GM19328 (cell line): ENCODE results near the gene MAP2K2.
"Not testable (repeated sequence)": the region's sequence is repeated elsewhere in the genome, so short reads cannot be mapped to it uniquely, and the experiment has no call there.

ENCODE experiments used
- ATAC-seq: cut with Tn5 transposase; IDR thresholded peaks from one replicate; pipeline ENCODE4 v1.9.1; 2021; ENCODE audit warnings: mild to moderate bottlenecking, moderate library complexity; ENCODE audit not compliant: unreplicated experiment

The MAP2K2 gene

GRCh38 chr19:4123615-4124568 lies at the start of gene MAP2K2:
TSS of gene MAP2K2 (minus strand) at chr19:4124122. CDS start at chr19:4123875, 247 bp downstream.
- ATAC-seq: peak; percentile 77

DNA sequence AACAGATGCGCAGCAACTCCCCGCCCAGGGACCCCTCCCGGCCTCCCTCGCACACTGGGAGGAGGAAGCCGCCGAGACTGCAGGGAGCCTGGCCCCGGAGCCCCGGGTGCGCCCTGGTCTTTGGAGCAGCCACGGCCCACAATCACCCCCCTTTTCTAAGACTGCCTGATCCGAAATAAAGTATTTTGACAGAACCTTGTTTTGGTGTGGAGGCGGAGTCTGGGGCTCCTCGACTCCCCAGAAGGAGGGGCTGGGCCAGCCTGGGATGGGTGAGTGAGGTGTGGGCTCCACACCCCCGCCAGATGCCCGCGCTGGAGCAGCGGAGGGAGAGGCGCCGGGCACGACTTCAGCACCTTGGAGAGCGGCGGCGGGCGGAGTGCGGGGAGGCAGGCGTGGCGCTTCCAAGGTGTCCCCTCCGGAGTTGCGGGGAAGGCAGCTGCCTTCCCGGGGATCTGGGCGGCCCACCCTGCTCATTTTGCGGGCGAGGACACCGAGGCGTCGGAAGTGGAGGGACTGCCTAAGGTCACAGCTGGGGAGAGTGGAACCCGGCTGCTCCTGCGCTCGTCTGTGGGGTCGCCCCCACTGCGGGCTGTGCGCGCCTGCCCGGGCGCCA lies 49.0 kb upstream of the MAP2K2 start:
- ATAC-seq: no peak

GRCh38 chr19:4171676-4172075 lies 47.8 kb upstream of the MAP2K2 start:
- no peak for ATAC-seq

DNA sequence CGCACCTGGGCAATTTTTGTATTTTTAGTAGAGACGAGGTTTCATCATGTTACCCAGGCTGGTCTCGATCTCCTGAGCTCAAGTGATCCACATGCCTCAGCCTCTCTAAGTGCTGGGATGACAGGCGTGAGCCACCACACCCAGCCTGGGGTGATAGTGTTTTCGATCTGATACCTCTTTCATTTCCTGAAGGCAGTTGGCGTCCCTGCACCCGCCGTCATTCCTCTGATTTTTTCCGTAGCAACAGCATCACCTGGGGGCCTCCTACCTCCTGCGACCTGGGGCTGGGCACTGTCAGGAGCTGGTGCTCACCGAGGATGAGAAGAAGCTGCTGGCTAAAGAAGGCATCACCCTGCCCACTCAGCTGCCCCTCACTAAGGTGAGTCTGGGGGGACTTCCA lies 40.3 kb upstream of the MAP2K2 start:
- no peak for ATAC-seq

- ATAC-seq: no peak
These were observed 37.6 kb upstream of the MAP2K2 start for GRCh38 chr19:4161415-4162077.

- not testable (repeated sequence) for ATAC-seq
These were observed 34.0 kb upstream of the MAP2K2 start for GRCh38 chr19:4157971-4158370.

GRCh38 chr19:4157164-4157563 lies 33.2 kb upstream of the MAP2K2 start:
- no peak for ATAC-seq

- ATAC-seq: no peak
These were observed 30.8 kb upstream of the MAP2K2 start for GRCh38 chr19:4154571-4155312.

DNA sequence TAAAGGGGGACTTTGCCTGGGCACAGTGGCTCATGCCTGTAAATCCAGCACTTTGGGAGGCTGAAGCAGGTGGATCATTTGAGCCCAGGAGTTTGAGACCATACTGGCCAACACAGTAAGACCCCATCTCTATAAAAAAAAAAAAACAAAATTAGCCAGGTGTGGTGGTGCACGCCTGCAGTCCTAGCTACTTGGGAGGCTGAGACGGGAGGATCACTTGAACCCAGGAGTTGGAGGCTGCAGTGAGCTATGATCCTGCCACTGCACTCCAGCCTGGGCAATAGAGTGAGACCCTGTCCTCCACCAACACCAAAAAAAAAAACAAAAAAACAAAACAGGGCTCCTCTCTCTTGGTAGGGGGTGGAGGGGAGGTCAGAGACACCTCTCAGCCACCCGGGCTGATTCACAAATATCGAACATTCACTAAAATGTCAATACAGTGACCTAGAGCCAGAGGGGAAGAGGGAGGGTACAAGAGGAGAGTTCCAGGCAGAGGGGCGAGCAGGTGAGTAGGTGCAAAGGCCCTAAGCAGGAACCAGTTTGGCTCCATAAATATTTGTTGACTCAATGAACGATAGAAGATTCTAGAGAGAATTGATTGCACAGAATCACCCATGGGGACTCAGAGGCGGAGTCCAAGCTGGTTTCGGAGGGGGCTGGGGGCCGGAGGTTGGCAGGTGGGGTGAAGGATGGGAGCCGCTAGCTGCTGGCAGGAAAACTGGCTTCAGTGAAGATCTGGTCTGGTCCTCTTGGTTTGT lies 28.5 kb upstream of the MAP2K2 start:
- no peak for ATAC-seq

DNA sequence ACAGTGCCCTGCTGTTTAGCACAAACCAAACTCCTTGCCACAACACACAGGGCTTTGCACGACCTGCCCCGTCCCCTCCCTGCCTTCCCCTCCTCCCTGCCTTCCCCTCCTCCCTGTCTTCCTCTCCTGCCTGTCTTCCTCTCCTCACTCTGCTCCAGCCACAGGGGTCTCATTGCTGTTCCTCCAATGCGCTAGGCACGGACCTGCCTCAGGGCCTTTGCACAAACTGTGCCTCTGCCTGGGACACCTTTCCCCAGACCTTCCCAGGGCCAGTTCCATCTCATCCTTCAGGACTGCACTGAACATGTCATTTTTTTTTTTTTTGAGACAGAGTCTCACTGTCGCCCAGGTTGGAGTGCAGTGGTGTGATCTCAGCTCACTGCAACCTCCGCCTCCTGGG lies 27.7 kb upstream of the MAP2K2 start:
- no peak for ATAC-seq

- no peak for ATAC-seq
These were observed 25.8 kb upstream of the MAP2K2 start for GRCh38 chr19:4149518-4150288.

- no peak for ATAC-seq
These were observed 20.8 kb upstream of the MAP2K2 start for GRCh38 chr19:4144666-4145249.

DNA sequence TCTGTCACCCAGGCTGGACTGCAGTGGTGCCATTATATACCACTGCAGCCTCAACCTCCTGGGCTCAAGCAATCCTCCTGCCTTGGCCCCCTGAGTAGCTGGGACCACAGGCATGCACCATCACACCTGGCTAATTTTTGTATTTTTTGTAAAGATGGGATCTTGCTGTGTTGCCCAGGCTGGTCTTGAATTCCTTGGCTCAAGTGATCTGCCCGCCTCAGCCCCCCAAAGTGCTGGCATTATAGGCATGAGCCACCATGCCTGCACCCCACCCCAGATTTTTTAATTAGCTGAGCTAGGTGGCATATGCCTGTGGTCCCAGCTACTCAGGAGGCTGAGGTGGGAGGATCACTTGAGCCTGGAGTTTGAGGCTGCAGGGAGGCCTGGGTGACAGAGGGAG lies 19.0 kb upstream of the MAP2K2 start:
- ATAC-seq: not testable (repeated sequence)

- no peak for ATAC-seq
These were observed 16.4 kb upstream of the MAP2K2 start for GRCh38 chr19:4140237-4140711.

GRCh38 chr19:4139614-4140236 lies 15.8 kb upstream of the MAP2K2 start:
- ATAC-seq: no peak

DNA sequence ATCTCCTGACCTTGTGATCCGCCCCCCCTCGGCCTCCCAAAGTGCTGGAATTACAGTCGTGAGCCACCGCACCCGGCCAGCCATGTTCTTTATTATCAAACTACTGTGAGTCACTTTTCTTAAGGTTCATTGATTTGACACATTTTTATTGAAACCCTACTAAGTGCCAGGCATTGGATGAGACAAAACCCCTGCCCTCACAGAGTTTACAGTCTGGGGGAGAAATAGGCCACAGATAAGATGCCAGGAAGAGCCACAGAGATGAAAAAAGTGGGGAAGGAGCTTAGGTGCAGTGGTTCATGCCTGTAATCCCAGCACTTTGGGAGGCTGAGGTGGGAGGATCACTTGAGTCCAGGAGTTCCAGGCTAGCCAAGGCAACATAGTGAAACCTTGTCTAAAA lies 14.5 kb upstream of the MAP2K2 start:
- no peak for ATAC-seq

GRCh38 chr19:4136680-4137088 lies 12.8 kb upstream of the MAP2K2 start:
- no peak for ATAC-seq

DNA sequence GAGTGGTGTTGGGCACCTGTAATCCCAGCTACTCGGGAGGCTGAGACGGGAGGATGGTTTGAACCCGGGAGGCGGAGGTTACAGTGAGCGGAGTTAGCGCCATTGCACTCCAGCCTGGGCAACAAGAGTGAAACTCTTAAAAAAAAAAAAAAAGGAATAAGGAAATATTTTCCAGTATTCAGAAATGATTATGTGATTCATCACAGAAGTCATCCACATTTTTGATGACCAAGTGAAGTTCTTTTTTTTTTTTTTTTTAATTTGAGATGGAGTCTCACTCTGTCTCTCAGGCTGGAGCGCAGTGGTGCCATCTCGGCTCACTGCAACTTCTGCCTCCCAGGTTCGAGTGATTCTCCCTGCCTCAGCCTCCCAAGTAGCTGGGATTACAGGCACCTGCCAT lies 11.5 kb upstream of the MAP2K2 start:
- ATAC-seq: not testable (repeated sequence)
